ENCODE data around the gene JAG1. TPM values are rescaled to one million over a fixed set of nuclear protein-coding genes. Genes with fewer than 3 reads are reported as not detected.
A peak's percentile ranks its signal among the peaks of the same experiment; 100 is the strongest.

The JAG1 gene
- total RNA-seq, 1 donor from 2014 or later = 20.5 TPM

DNA sequence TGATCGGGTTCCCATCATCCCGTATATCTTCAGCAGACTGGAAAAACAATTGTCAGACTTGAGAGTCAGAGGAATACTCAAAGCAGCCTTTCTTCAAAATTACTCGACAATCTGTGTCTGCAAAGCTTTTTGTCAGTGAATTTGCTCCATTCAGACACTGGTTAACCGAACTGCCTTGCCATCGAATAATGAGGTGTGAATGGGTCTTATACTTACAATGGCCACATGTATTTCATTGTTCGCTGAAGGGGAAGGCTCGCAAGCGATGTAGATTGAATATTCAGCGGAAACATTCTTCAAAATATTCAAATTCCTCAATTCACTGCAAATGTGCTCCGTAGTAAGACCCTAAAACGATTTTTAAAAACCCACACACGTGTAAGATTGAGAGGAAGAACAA lies 32.9 kb downstream of the JAG1 start:
- intact Hi-C loops (cut with micrococcal nuclease) = no loop called here
- Histone ChIP-seq H3K27ac (replicated peaks) (peak overlapping the region; percentile 72), H3K36me3 (peaks cover 85% of the 10 kb centered on the region), H3K4me3 (no peak overlapping the region), H3K9me3 (replicated peaks) (no peaks in the 10 kb centered on the region), H3K4me1 (peaks cover 78% of the 10 kb centered on the region), H3K27me3 (ENCODE audit: low read depth) (no peaks in the 10 kb centered on the region)
- no peak for DNase-seq
- TF ChIP-seq, protein P1, sequence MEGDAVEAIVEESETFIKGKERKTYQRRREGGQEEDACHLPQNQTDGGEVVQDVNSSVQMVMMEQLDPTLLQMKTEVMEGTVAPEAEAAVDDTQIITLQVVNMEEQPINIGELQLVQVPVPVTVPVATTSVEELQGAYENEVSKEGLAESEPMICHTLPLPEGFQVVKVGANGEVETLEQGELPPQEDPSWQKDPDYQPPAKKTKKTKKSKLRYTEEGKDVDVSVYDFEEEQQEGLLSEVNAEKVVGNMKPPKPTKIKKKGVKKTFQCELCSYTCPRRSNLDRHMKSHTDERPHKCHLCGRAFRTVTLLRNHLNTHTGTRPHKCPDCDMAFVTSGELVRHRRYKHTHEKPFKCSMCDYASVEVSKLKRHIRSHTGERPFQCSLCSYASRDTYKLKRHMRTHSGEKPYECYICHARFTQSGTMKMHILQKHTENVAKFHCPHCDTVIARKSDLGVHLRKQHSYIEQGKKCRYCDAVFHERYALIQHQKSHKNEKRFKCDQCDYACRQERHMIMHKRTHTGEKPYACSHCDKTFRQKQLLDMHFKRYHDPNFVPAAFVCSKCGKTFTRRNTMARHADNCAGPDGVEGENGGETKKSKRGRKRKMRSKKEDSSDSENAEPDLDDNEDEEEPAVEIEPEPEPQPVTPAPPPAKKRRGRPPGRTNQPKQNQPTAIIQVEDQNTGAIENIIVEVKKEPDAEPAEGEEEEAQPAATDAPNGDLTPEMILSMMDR (IDR thresholded peaks at IDR 0.05; ENCODE audit: borderline replicate concordance) = no peak

GRCh38 chr20:10639737-10640556 lies 33.9 kb downstream of the JAG1 start:
- H3K9me3 ChIP-seq (replicated peaks) = no peaks in the 10 kb centered on the region
- no peaks in the 10 kb centered on the region for H3K27me3 ChIP-seq (ENCODE audit: low read depth)
- intact Hi-C loops (cut with micrococcal nuclease) = no loop called here
- no peak for DNase-seq
- TF ChIP-seq, protein P1 (IDR thresholded peaks at IDR 0.05; ENCODE audit: borderline replicate concordance) = no peak
- H3K4me1 ChIP-seq = peaks cover 82% of the 10 kb centered on the region
- H3K27ac ChIP-seq (replicated peaks) = peak overlapping the region; percentile 72
- peaks cover 76% of the 10 kb centered on the region for H3K36me3 ChIP-seq
- H3K4me3 ChIP-seq = no peak overlapping the region

DNA sequence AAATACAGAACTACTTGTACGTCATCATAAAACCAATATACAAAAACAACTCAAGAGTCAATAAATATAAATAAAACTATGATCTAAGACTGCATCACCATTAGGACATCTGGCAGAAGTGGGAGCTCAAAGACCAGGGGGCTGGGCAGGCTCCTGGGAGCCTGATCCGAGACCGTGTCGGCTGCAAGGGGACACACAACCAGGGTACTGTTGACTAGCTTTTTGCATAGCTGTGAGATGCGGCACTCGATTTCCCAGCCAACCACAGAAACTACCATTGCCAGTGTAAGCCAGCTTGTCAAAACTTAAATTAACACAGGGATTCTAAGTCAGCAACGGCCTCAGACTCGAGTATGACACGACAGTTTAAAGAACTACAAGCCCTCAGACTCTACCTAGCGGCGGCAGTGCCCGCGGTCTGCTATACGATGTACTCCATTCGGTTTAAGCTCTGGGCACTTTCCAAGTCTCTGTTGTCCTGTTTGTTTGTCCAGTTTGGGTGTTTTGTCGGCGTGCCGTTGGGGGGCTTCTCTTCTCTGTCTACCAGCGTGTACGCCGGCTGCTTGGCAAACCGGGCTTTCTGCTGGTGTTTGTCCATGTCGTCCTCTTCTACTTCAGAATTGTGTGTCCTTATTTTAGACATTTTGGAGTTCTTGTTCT lies 34.6 kb downstream of the JAG1 start:
- TF ChIP-seq, protein P1 (IDR thresholded peaks at IDR 0.05; ENCODE audit: borderline replicate concordance) = no peak
- peak overlapping the region; percentile 72 for H3K27ac ChIP-seq (replicated peaks)
- H3K27me3 ChIP-seq (ENCODE audit: low read depth) = no peaks in the 10 kb centered on the region
- H3K36me3 ChIP-seq = peaks cover 69% of the 10 kb centered on the region
- no peaks in the 10 kb centered on the region for H3K9me3 ChIP-seq (replicated peaks)
- no peak for DNase-seq
- H3K4me1 ChIP-seq = peaks cover 82% of the 10 kb centered on the region
- intact Hi-C loops (cut with micrococcal nuclease) = no loop called here
- no peak overlapping the region for H3K4me3 ChIP-seq

GRCh38 chr20:10637563-10637962 lies 36.2 kb downstream of the JAG1 start:
- H3K4me1 ChIP-seq = peaks cover 84% of the 10 kb centered on the region
- intact Hi-C loops (cut with micrococcal nuclease) = no loop called here

GRCh38 chr20:10637031-10637559 lies 36.7 kb downstream of the JAG1 start:
- H3K27me3 ChIP-seq (ENCODE audit: low read depth) = no peaks in the 10 kb centered on the region
- H3K4me1 ChIP-seq = peaks cover 86% of the 10 kb centered on the region
- peaks cover 47% of the 10 kb centered on the region for H3K36me3 ChIP-seq
- H3K27ac ChIP-seq (replicated peaks) = peak overlapping the region; percentile 72
- DNase-seq = no peak
- no peak overlapping the region for H3K4me3 ChIP-seq
- intact Hi-C loops (cut with micrococcal nuclease) = no loop called here
- H3K9me3 ChIP-seq (replicated peaks) = no peaks in the 10 kb centered on the region
- TF ChIP-seq, protein P1 (IDR thresholded peaks at IDR 0.05; ENCODE audit: borderline replicate concordance) = no peak

More at GRCh38 chr20:10637563-10637962, 36.2 kb downstream of the JAG1 start:
- Histone ChIP-seq H3K27me3 (ENCODE audit: low read depth) (no peaks in the 10 kb centered on the region), H3K4me3 (no peak overlapping the region), H3K27ac (replicated peaks) (peak overlapping the region; percentile 72), H3K9me3 (replicated peaks) (no peaks in the 10 kb centered on the region), H3K36me3 (peaks cover 52% of the 10 kb centered on the region)
- DNase-seq = no peak
- TF ChIP-seq, protein P1 (IDR thresholded peaks at IDR 0.05; ENCODE audit: borderline replicate concordance) = no peak
